GM12801 (cell line): ENCODE data around the gene ZNF598.

ENCODE experiments used
- CTCF ChIP-seq: IDR thresholded peaks from one replicate; pipeline ENCODE4 v1.5.1; 2011; ENCODE audit warnings: control low read depth; ENCODE audit not compliant: insufficient read length; ENCODE audit errors: extremely low read depth

The ZNF598 gene

GRCh38 chr16:1974157-1975070 is 35.2 kb downstream of the ZNF598 start:
- TF ChIP-seq CTCF: no peak

GRCh38 chr16:1973461-1974156 is 36.0 kb downstream of the ZNF598 start:
- TF ChIP-seq CTCF: no peak

- TF ChIP-seq CTCF: no peak
Observed at GRCh38 chr16:1972490-1972877, 37.1 kb downstream of the ZNF598 start.

GRCh38 chr16:1971796-1972489 is 37.7 kb downstream of the ZNF598 start, which contains the start of gene TBL3:
Gene TBL3 (plus strand): TSS chr16:1972053. CDS start chr16:1972165, 112 bp downstream.
- no peak for TF ChIP-seq CTCF

GRCh38 chr16:1968146-1968953 is 41.3 kb downstream of the ZNF598 start:
- no peak for TF ChIP-seq CTCF

GRCh38 chr16:1966460-1966859 is 43.2 kb downstream of the ZNF598 start, which contains the start of gene RNF151:
Gene RNF151 (plus strand): TSS chr16:1966856. CDS start chr16:1966882, 26 bp downstream.
- no peak for TF ChIP-seq CTCF
